ENCODE results near the gene FGF1. TPM values are rescaled to one million over a fixed set of nuclear protein-coding genes. Genes with fewer than 3 reads are reported as not detected.

The FGF1 gene
- total RNA-seq, 1 donor from 2014 or later = 9.9 TPM

DNA sequence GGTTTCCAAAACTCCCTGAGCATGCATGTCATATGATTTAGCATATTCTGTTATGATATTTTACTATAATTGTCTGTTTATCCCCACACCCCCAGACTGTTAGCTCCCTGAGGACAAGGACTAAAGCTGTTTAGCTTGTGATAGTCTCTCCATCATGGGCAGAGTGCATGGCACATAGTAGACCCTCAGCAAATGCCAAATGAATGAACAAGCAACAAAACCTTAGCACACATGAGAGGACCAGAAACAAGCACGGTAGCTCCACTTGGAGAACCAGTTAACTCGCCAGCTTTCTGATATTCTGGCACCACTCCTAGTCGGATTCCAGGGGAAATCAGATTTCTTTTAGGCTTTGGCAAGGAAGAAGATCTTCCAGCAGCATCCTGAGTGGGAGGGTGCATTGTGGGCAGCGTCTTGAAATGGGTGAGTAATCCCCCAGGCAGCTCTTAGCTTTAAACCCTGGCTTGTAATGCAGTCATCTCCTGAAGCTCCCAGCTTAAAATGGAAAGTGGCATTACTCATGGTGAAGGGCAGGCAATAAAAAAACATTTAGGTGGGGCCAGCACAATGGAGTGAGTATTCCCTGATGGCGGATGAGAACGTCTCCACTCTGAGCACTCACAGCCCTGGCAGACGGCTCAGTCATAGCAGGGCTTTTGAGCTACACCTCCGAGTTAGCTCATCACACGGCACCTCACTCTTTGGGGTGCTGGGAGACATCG is 41.1 kb downstream of the FGF1 start:
- peak; percentile 98 for DNase-seq (ENCODE audit: low spot score)

- DNase-seq (ENCODE audit: low spot score) = no peak
Measured at GRCh38 chr5:142644127-142644526, 41.8 kb downstream of the FGF1 start.

DNA sequence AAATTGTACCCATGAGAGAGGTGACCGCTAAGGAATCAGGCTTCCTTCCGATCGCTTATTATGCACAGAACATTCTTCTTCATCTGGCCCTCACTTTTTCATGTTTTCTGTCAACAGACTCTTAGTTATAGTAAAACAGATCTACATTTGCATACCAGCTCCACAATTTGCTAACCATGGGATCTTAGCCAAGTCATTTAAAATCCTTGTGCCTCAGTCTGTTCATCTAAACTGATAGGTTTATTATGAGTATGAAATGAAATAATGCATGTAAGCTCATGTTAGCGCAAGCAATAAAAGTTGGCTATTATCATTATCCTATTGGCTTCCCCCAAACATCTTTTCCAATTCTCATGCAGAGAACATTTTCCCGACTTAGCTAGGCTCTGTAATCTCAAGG is 42.3 kb downstream of the FGF1 start:
- DNase-seq (ENCODE audit: low spot score) = peak; percentile 93

DNA sequence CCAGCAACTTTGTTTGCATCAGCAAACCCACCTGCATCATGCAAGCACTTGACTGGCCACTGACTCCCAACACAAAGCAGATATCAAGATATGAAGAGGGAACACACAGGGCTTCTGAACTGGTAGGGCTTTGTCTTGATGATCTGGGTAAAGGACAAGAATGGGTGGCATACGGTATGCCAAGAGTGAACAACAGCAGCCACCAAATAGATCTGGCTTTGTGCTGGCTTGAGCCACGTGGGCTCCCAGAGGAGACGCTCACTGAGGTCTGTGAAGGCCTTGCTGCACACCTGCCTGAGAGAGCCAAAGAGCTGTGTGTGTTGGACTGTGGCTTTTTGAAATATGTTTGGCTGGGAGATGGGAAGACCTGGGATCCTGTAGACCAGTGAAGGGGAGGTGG is 43.5 kb downstream of the FGF1 start:
- no peak for DNase-seq (ENCODE audit: low spot score)

- DNase-seq (ENCODE audit: low spot score) = no peak
Measured at GRCh38 chr5:142641711-142642110, 44.2 kb downstream of the FGF1 start.

GRCh38 chr5:142640316-142641005 is 45.4 kb downstream of the FGF1 start:
- DNase-seq (ENCODE audit: low spot score) = no peak

DNA sequence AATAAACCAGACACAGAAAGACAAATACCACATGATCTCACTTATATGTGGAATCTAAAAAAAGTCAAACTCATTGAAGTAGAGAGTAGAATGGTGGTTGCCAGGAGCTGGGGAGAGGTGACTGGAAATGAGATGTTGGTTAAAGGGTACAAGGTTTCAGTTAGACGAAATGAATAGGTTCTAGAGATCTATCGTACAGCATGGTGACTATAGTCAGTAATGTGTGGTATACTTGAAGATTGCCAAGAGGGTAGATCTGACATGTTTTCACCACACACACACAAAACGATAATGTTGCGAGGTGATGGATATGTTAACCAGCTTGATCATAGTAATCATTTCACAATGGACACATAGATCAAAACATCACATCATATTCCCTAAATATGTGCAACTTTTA is 46.4 kb downstream of the FGF1 start:
- DNase-seq (ENCODE audit: low spot score) = no peak

DNA sequence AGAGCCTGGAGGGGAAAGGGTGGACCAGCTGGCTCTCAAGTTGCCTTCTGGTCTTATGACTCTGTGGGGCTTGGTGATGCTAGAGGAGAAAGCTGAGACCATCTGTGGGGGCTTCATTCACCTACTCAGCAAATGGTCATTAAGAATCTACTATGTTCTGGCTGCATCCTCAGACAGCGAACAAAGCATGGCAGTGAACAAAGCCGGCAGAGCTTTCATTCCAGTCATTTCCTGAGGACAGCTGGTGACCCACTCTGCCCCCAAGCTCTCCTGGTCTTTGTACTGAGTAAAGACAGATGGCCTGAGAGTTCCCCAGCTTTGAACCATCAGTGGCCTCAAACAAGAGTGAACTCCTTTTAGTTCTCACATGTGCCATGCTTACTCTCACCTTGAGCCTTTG is 48.0 kb downstream of the FGF1 start:
- DNase-seq (ENCODE audit: low spot score) = no peak

- DNase-seq (ENCODE audit: low spot score) = no peak
Measured at GRCh38 chr5:142636698-142637324, 49.1 kb downstream of the FGF1 start.

DNA sequence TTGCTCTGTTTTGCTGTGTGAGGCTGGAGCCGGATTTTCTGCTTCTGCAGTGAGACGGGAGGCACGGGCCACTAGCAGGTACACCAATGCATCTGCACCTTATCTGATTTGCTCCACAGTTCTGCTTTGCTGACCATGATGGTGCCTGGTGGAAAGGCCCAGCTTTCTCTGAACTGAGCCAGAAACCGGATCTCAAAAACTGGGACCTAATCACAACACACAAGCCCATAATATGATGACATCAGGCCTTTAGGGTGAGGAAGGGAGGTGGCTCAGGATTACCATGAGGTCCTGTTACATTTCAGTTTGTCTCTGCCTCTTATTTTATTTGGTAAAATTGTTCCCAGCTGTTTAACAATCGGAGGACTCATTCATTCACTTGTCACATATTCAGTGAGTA is 49.8 kb downstream of the FGF1 start:
- peak; percentile 56 for DNase-seq (ENCODE audit: low spot score)

DNA sequence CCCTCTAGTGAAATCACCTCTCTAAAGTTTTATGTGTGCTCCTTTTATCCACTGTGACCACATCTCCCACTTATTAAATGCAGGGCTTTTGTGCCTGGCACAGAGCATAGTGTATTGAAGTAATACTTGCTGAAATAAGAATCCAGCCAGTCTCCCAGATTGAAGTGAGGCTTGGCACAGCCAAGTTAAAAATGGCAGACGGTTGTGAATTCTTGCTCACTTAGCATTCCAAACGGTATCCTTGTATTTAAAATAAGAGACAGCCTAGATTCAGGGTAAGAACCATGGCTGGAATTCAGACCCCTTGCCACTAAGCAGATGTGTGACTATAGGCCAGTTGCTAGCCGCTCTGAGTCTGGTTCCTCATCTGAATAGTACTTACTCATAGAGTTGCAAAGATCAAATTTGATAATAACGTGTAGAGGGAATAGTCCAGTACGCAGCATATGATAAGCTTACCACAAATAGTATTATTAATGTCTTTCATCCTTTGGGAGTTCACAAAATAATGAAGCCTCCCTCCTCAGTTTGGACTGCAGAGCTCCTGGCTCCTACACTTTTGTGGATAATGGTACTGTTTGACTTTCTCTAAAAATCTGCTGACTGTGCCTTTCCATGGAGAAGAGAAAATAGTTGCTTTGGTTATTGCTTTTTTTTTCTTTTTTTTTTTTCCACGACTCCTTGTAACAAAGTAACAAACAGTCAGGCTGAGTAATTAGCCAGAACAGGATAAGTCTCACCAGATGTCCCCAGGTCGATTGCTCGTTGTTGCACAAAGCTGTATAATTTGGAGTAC is 51.5 kb downstream of the FGF1 start:
- peak; percentile 53 for DNase-seq (ENCODE audit: low spot score)

DNA sequence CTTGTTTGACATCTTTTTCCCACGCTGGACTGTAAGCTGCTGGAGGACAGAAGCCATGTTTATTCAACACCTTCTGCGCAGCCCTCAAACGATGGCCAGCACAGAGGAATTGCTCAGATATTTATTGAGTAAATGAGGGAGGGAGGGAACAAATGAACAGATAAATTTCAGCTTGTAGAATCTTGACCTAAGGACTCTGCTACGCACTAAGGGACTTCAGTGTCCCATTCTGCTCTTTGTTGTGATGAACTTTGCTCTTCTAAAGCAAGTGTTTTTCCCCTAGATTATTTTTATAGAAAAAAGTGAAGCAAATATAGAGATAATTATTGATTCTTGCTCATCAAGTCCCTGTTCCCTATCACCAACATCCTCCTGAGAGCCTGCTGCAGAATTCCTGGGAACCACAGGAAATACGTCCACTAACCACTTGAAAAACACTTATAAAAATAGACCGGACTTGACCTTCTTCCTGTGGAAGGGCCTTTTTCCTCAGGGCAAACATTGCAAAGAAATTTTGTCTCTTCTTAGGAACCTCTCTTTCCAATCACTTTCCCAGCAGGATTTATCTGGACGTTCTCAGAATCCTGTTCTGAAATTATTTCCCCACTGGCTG is 54.9 kb downstream of the FGF1 start:
- no peak for DNase-seq (ENCODE audit: low spot score)

GRCh38 chr5:142627383-142628217 is 58.3 kb downstream of the FGF1 start:
- no peak for DNase-seq (ENCODE audit: low spot score)

DNA sequence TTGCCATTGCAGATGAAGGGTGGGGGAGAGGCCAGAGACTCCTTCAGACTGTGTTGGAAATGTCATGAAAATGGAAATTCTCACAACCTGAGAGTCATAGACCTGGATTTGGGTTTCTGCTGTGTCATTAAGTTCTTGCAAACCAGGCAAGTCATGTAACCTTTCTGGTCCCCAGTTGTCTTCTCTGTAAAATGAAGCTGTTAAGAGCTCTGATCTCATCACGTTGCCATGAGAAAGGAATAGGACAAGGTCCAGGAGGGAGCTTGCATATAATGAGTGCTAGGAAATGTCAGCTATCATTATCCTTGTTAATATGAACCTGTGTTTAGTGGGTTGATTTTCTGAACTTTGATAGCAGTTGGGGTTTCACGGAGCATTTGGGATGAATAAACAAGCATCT is 59.1 kb downstream of the FGF1 start:
- DNase-seq (ENCODE audit: low spot score) = no peak

DNA sequence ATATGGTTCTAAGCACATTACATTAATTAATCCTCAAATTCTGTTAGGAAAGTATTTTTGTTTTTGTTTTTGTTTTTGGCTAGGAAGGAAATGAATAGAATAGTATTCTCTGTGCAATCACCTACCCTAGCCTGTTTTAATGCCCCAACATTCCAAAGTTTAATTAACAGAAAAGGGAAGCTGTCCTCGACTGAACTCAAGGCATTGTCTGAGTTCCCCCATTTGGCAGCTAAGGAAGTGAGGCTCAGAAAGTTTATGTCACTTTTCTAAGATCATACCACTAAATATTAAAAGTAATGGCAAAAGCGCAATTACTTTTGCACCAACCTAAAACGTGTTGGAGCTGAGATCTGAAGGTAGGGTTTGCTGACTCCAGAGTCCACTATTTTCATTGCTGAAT is 59.8 kb downstream of the FGF1 start:
- no peak for DNase-seq (ENCODE audit: low spot score)

GRCh38 chr5:142621227-142621626 is 64.7 kb downstream of the FGF1 start:
- no peak for DNase-seq (ENCODE audit: low spot score)

- no peak for DNase-seq (ENCODE audit: low spot score)
Measured at GRCh38 chr5:142619815-142620214, 66.1 kb downstream of the FGF1 start.

DNA sequence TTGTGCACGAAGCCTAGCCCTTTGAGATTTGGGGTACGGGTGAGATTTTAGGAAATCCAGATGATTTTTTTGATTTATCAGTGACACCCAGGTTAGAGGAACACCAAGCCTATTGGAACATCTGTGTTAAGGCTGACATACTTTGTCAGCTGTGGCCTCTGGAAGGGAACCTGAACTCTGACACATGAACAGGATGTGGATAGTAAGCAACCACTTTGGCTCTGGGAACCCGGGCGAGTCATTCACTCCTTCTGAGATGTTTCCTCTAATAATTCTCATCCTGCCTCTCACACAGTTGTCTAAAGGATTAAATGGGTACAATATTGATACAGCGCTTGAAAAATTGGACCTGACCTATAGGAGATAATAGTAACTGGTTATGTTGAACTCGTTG is 67.8 kb downstream of the FGF1 start:
- DNase-seq (ENCODE audit: low spot score) = no peak

- no peak for DNase-seq (ENCODE audit: low spot score)
Measured at GRCh38 chr5:142617416-142618129, 68.3 kb downstream of the FGF1 start.

- DNase-seq (ENCODE audit: low spot score) = no peak
Measured at GRCh38 chr5:142615948-142616347, 69.9 kb downstream of the FGF1 start.
